ENCODE measurements around the gene OPCML.
"Not testable (repeated sequence)": the region's sequence is repeated elsewhere in the genome, so short reads cannot be mapped to it uniquely, and the experiment has no call there.

The OPCML gene

GRCh38 chr11:132402071-132402684 is 1130.1 kb downstream of the OPCML start:
- 32 to 33% methylated on average over 8 of the region's 8 CpGs for WGBS, 2 experiments
- Histone ChIP-seq H3K36me3 (ENCODE audit: control insufficient read depth, insufficient read depth, low read length) (no peaks in the 10 kb centered on the region), H3K27me3 (ENCODE audit: control insufficient read depth, insufficient read depth, low read length, poor library complexity, severe bottlenecking) (no peaks in the 10 kb centered on the region), H3K9me3 (ENCODE audit: control insufficient read depth, low read length) (no peaks in the 10 kb centered on the region), H3K27ac (ENCODE audit: insufficient read depth, low read depth, low read length, poor library complexity, severe bottlenecking) (no peak overlapping the region), H3K4me3 (ENCODE audit: insufficient read depth, low read depth, low read length) (no peak overlapping the region), H3K4me1 (ENCODE audit: control insufficient read depth, insufficient read depth, low read length) (no peaks in the 10 kb centered on the region)

- no peaks in the 10 kb centered on the region for H3K9me3 ChIP-seq (ENCODE audit: control insufficient read depth, low read length)
- no peaks in the 10 kb centered on the region for H3K36me3 ChIP-seq (ENCODE audit: control insufficient read depth, insufficient read depth, low read length)
- no peaks in the 10 kb centered on the region for H3K4me1 ChIP-seq (ENCODE audit: control insufficient read depth, insufficient read depth, low read length)
- no peak overlapping the region for H3K27ac ChIP-seq (ENCODE audit: insufficient read depth, low read depth, low read length, poor library complexity, severe bottlenecking)
- no peak overlapping the region for H3K4me3 ChIP-seq (ENCODE audit: insufficient read depth, low read depth, low read length)
- H3K27me3 ChIP-seq (ENCODE audit: control insufficient read depth, insufficient read depth, low read length, poor library complexity, severe bottlenecking): no peaks in the 10 kb centered on the region
- 97 to 99% methylated on average over 4 of the region's 4 CpGs for WGBS, 2 experiments
Measured at GRCh38 chr11:132396318-132396717, 1136.0 kb downstream of the OPCML start.

- no peak overlapping the region for H3K4me3 ChIP-seq (ENCODE audit: insufficient read depth, low read depth, low read length)
- H3K4me1 ChIP-seq (ENCODE audit: control insufficient read depth, insufficient read depth, low read length): no peaks in the 10 kb centered on the region
- H3K27ac ChIP-seq (ENCODE audit: insufficient read depth, low read depth, low read length, poor library complexity, severe bottlenecking): no peak overlapping the region
- no peaks in the 10 kb centered on the region for H3K27me3 ChIP-seq (ENCODE audit: control insufficient read depth, insufficient read depth, low read length, poor library complexity, severe bottlenecking)
- H3K36me3 ChIP-seq (ENCODE audit: control insufficient read depth, insufficient read depth, low read length): no peaks in the 10 kb centered on the region
- H3K9me3 ChIP-seq (ENCODE audit: control insufficient read depth, low read length): no peaks in the 10 kb centered on the region
Measured at GRCh38 chr11:132395434-132395833, 1136.9 kb downstream of the OPCML start.

GRCh38 chr11:132379540-132379939 is 1152.8 kb downstream of the OPCML start:
- H3K27ac ChIP-seq (ENCODE audit: insufficient read depth, low read depth, low read length, poor library complexity, severe bottlenecking): no peak overlapping the region
- WGBS, 2 experiments: 93 to 98% methylated on average over 3 of the region's 3 CpGs
- H3K9me3 ChIP-seq (ENCODE audit: control insufficient read depth, low read length): no peaks in the 10 kb centered on the region
- H3K4me1 ChIP-seq (ENCODE audit: control insufficient read depth, insufficient read depth, low read length): no peaks in the 10 kb centered on the region
- no peak overlapping the region for H3K4me3 ChIP-seq (ENCODE audit: insufficient read depth, low read depth, low read length)
- no peaks in the 10 kb centered on the region for H3K36me3 ChIP-seq (ENCODE audit: control insufficient read depth, insufficient read depth, low read length)
- no peaks in the 10 kb centered on the region for H3K27me3 ChIP-seq (ENCODE audit: control insufficient read depth, insufficient read depth, low read length, poor library complexity, severe bottlenecking)

GRCh38 chr11:132373405-132374143 is 1158.7 kb downstream of the OPCML start:
- H3K4me1 ChIP-seq (ENCODE audit: control insufficient read depth, insufficient read depth, low read length): no peaks in the 10 kb centered on the region
- H3K9me3 ChIP-seq (ENCODE audit: control insufficient read depth, low read length): no peaks in the 10 kb centered on the region
- no peaks in the 10 kb centered on the region for H3K36me3 ChIP-seq (ENCODE audit: control insufficient read depth, insufficient read depth, low read length)
- H3K27me3 ChIP-seq (ENCODE audit: control insufficient read depth, insufficient read depth, low read length, poor library complexity, severe bottlenecking): no peaks in the 10 kb centered on the region
- no peak overlapping the region for H3K27ac ChIP-seq (ENCODE audit: insufficient read depth, low read depth, low read length, poor library complexity, severe bottlenecking)
- H3K4me3 ChIP-seq (ENCODE audit: insufficient read depth, low read depth, low read length): no peak overlapping the region
- 95 to 96% methylated on average over 4 of the region's 4 CpGs for WGBS, 2 experiments

- not testable (repeated sequence) for H3K27ac ChIP-seq (ENCODE audit: insufficient read depth, low read depth, low read length, poor library complexity, severe bottlenecking); H3K4me3 ChIP-seq (ENCODE audit: insufficient read depth, low read depth, low read length); H3K36me3 ChIP-seq (ENCODE audit: control insufficient read depth, insufficient read depth, low read length); H3K9me3 ChIP-seq (ENCODE audit: control insufficient read depth, low read length); H3K4me1 ChIP-seq (ENCODE audit: control insufficient read depth, insufficient read depth, low read length); H3K27me3 ChIP-seq (ENCODE audit: control insufficient read depth, insufficient read depth, low read length, poor library complexity, severe bottlenecking)
Measured at GRCh38 chr11:132370114-132370513, 1162.2 kb downstream of the OPCML start.

- WGBS, 2 experiments: 90 to 92% methylated on average over 3 of the region's 3 CpGs
- H3K27ac ChIP-seq (ENCODE audit: insufficient read depth, low read depth, low read length, poor library complexity, severe bottlenecking): no peak overlapping the region
- no peaks in the 10 kb centered on the region for H3K36me3 ChIP-seq (ENCODE audit: control insufficient read depth, insufficient read depth, low read length)
- H3K4me1 ChIP-seq (ENCODE audit: control insufficient read depth, insufficient read depth, low read length): no peaks in the 10 kb centered on the region
- no peak overlapping the region for H3K4me3 ChIP-seq (ENCODE audit: insufficient read depth, low read depth, low read length)
- no peaks in the 10 kb centered on the region for H3K27me3 ChIP-seq (ENCODE audit: control insufficient read depth, insufficient read depth, low read length, poor library complexity, severe bottlenecking)
- H3K9me3 ChIP-seq (ENCODE audit: control insufficient read depth, low read length): no peaks in the 10 kb centered on the region
Measured at GRCh38 chr11:132367293-132367692, 1165.0 kb downstream of the OPCML start.

- H3K4me3 ChIP-seq (ENCODE audit: insufficient read depth, low read depth, low read length): no peak overlapping the region
- H3K4me1 ChIP-seq (ENCODE audit: control insufficient read depth, insufficient read depth, low read length): no peaks in the 10 kb centered on the region
- WGBS, 2 experiments: 96 to 99% methylated on average over 2 to 3 of the region's 3 CpGs
- no peaks in the 10 kb centered on the region for H3K27me3 ChIP-seq (ENCODE audit: control insufficient read depth, insufficient read depth, low read length, poor library complexity, severe bottlenecking)
- H3K9me3 ChIP-seq (ENCODE audit: control insufficient read depth, low read length): no peaks in the 10 kb centered on the region
- H3K36me3 ChIP-seq (ENCODE audit: control insufficient read depth, insufficient read depth, low read length): no peaks in the 10 kb centered on the region
- H3K27ac ChIP-seq (ENCODE audit: insufficient read depth, low read depth, low read length, poor library complexity, severe bottlenecking): no peak overlapping the region
Measured at GRCh38 chr11:132365650-132366049, 1166.7 kb downstream of the OPCML start.
